Measurements from ENCODE around the gene FAM89B. TPM values are rescaled to one million over a fixed set of nuclear protein-coding genes. Genes with fewer than 3 reads are reported as not detected.
A peak's percentile ranks its signal among the peaks of the same experiment; 100 is the strongest.
"Not testable (repeated sequence)": the region's sequence is repeated elsewhere in the genome, so short reads cannot be mapped to it uniquely, and the experiment has no call there.

The FAM89B gene
- 10 to 100 TPM; 32.0 to 33.6 TPM for total RNA-seq

GRCh38 chr11:65572356-65573051, at the start of gene FAM89B:
Gene FAM89B, plus strand, starts transcription at chr11:65572538. Its CDS starts 132 bp downstream, at chr11:65572670.
- ChIA-PET CTCF (interaction anchor here (1.0 to 4.7 kb wide), 16 partner anchors 9 to 156 kb away, joined by 3 to 95 read pairs (median 8); partner anchors contain the start of genes PCNX3 and SCYL1), POLR2A (interaction anchor here (0.6 to 6.0 kb wide), 19 partner anchors 13 to 326 kb away, joined by 3 to 38 read pairs (median 4); partner anchors contain the start of genes MALAT1, MAP3K11, NEAT1 and PCNX3)
- Mint-ChIP-seq H3K4me3 (peak within 1 kb of the TSS; percentile 100), H3K27ac (peak within 1 kb of the TSS; percentile 99), H3K9me3 (ENCODE audit: insufficient read depth) (no peaks in the 10 kb centered on the region), H3K4me1 (ENCODE audit: low read depth) (peaks cover 61% of the 10 kb centered on the region), H3K27me3 (ENCODE audit: low read depth) (no peaks in the 10 kb centered on the region), H3K36me3 (ENCODE audit: low read depth) (peaks cover 31% of the 10 kb centered on the region)
- peak; percentile 95 for DNase-seq
- ATAC-seq: peak; percentile 13

GRCh38 chr11:65522718-65523630, 49.4 kb upstream of the FAM89B start:
- peak overlapping the region; percentile 66 for H3K4me3 Mint-ChIP-seq

GRCh38 chr11:65523631-65523968, 48.7 kb upstream of the FAM89B start:
- peaks cover 51% of the 10 kb centered on the region for H3K4me1 Mint-ChIP-seq (ENCODE audit: low read depth)
- H3K9me3 Mint-ChIP-seq (ENCODE audit: insufficient read depth); CTCF ChIA-PET; H3K27me3 Mint-ChIP-seq (ENCODE audit: low read depth); ATAC-seq; DNase-seq: not testable (repeated sequence)
- peak overlapping the region; percentile 89 for H3K27ac Mint-ChIP-seq
- POLR2A ChIA-PET: interaction anchor here (0.7 to 2.8 kb wide), 7 partner anchors 19 to 105 kb away, joined by 3 to 25 read pairs (median 4); partner anchors contain the start of gene FAM89B
- H3K4me3 Mint-ChIP-seq: peak overlapping the region; percentile 66
- peaks cover 17% of the 10 kb centered on the region for H3K36me3 Mint-ChIP-seq (ENCODE audit: low read depth)

More at GRCh38 chr11:65522718-65523630, 49.4 kb upstream of the FAM89B start:
- Mint-ChIP-seq H3K36me3 (ENCODE audit: low read depth) (peaks cover 17% of the 10 kb centered on the region), H3K4me1 (ENCODE audit: low read depth) (peaks cover 49% of the 10 kb centered on the region), H3K27ac (peak overlapping the region; percentile 89)
- CTCF ChIA-PET; ATAC-seq; H3K9me3 Mint-ChIP-seq (ENCODE audit: insufficient read depth); H3K27me3 Mint-ChIP-seq (ENCODE audit: low read depth): not testable (repeated sequence)
- DNase-seq: peak; percentile 46
- POLR2A ChIA-PET: interaction anchor here (0.7 to 1.1 kb wide), 2 partner anchors 21 to 50 kb away, joined by 3 read pairs; partner anchors contain the start of gene FAM89B

- POLR2A ChIA-PET: interaction anchor here (0.7 to 2.8 kb wide), 14 partner anchors 13 to 167 kb away, joined by 3 to 25 read pairs (median 4); partner anchors contain the start of genes FAM89B, MALAT1 and ZNRD2
- peak overlapping the region; percentile 66 for H3K4me3 Mint-ChIP-seq
- H3K27ac Mint-ChIP-seq: peak overlapping the region; percentile 89
- peaks cover 55% of the 10 kb centered on the region for H3K4me1 Mint-ChIP-seq (ENCODE audit: low read depth)
- H3K27me3 Mint-ChIP-seq (ENCODE audit: low read depth): no peaks in the 10 kb centered on the region
- ATAC-seq (peak; percentile 29), DNase-seq (no peak)
- no peaks in the 10 kb centered on the region for H3K9me3 Mint-ChIP-seq (ENCODE audit: insufficient read depth)
- peaks cover 21% of the 10 kb centered on the region for H3K36me3 Mint-ChIP-seq (ENCODE audit: low read depth)
- CTCF ChIA-PET: interaction anchor here (0.6 to 2.2 kb wide), 6 partner anchors 13 to 142 kb away, joined by 3 to 13 read pairs (median 6); no protein-coding TSS in a partner anchor
Measured at GRCh38 chr11:65524014-65524740, 48.2 kb upstream of the FAM89B start.

GRCh38 chr11:65524741-65525545, 47.4 kb upstream of the FAM89B start, which contains the start of gene SCYL1:
Gene SCYL1, plus strand, starts transcription at chr11:65525083. Its CDS starts 71 bp downstream, at chr11:65525154.
- Mint-ChIP-seq H3K4me1 (ENCODE audit: low read depth) (peaks cover 62% of the 10 kb centered on the region), H3K27ac (peak within 1 kb of the TSS; percentile 89), H3K9me3 (ENCODE audit: insufficient read depth) (no peaks in the 10 kb centered on the region), H3K4me3 (peak within 1 kb of the TSS; percentile 83), H3K36me3 (ENCODE audit: low read depth) (peaks cover 21% of the 10 kb centered on the region), H3K27me3 (ENCODE audit: low read depth) (no peaks in the 10 kb centered on the region)
- DNase-seq (peak; percentile 84), ATAC-seq (peak; percentile 79)
- ChIA-PET CTCF (interaction anchor here (0.6 to 2.2 kb wide), 7 partner anchors 14 to 143 kb away, joined by 3 to 13 read pairs (median 7); partner anchors contain the start of gene FAM89B), POLR2A (interaction anchor here (0.6 to 2.8 kb wide), 17 partner anchors 12 to 1926 kb away, joined by 3 to 25 read pairs (median 4); partner anchors contain the start of genes MALAT1 and ZNRD2)

- ChIA-PET CTCF (interaction anchor here (0.9 to 5.9 kb wide), 8 partner anchors 15 to 109 kb away, joined by 3 to 41 read pairs (median 7); partner anchors contain the start of gene FAM89B), POLR2A (interaction anchor here (0.6 to 2.8 kb wide), 15 partner anchors 11 to 1925 kb away, joined by 3 to 25 read pairs (median 4); partner anchors contain the start of gene MALAT1)
- peak; percentile 40 for DNase-seq
- Mint-ChIP-seq H3K27me3 (ENCODE audit: low read depth) (no peaks in the 10 kb centered on the region), H3K27ac (peak overlapping the region; percentile 85), H3K4me3 (peak overlapping the region; percentile 83), H3K4me1 (ENCODE audit: low read depth) (peaks cover 68% of the 10 kb centered on the region), H3K9me3 (ENCODE audit: insufficient read depth) (no peaks in the 10 kb centered on the region), H3K36me3 (ENCODE audit: low read depth) (peaks cover 28% of the 10 kb centered on the region)
- no peak for ATAC-seq
Measured at GRCh38 chr11:65525546-65526480, 46.5 kb upstream of the FAM89B start.

- DNase-seq (no peak), ATAC-seq (no peak)
- POLR2A ChIA-PET: interaction anchor here (0.6 to 2.8 kb wide), 3 partner anchors 10 to 162 kb away, joined by 4 to 25 read pairs (median 12); no protein-coding TSS in a partner anchor
- H3K9me3 Mint-ChIP-seq (ENCODE audit: insufficient read depth): no peaks in the 10 kb centered on the region
- CTCF ChIA-PET: interaction anchor here (0.6 to 5.9 kb wide), 5 partner anchors 14 to 89 kb away, joined by 3 to 41 read pairs (median 3); partner anchors contain the start of gene PCNX3
- peaks cover 70% of the 10 kb centered on the region for H3K4me1 Mint-ChIP-seq (ENCODE audit: low read depth)
- peak overlapping the region; percentile 83 for H3K4me3 Mint-ChIP-seq
- peaks cover 37% of the 10 kb centered on the region for H3K36me3 Mint-ChIP-seq (ENCODE audit: low read depth)
- H3K27me3 Mint-ChIP-seq (ENCODE audit: low read depth): no peaks in the 10 kb centered on the region
- no peak overlapping the region for H3K27ac Mint-ChIP-seq
Measured at GRCh38 chr11:65526744-65527143, 45.6 kb upstream of the FAM89B start.

GRCh38 chr11:65528819-65529350, 43.5 kb upstream of the FAM89B start:
- no peaks in the 10 kb centered on the region for H3K27me3 Mint-ChIP-seq (ENCODE audit: low read depth)
- H3K36me3 Mint-ChIP-seq (ENCODE audit: low read depth): peaks cover 45% of the 10 kb centered on the region
- H3K9me3 Mint-ChIP-seq (ENCODE audit: insufficient read depth): no peaks in the 10 kb centered on the region
- ATAC-seq (no peak), DNase-seq (no peak)
- peaks cover 51% of the 10 kb centered on the region for H3K4me1 Mint-ChIP-seq (ENCODE audit: low read depth)
- H3K27ac Mint-ChIP-seq: peak overlapping the region; percentile 77
- POLR2A ChIA-PET: interaction anchor here (0.6 to 1.5 kb wide), 4 partner anchors 8 to 30 kb away, joined by 3 to 6 read pairs (median 4); partner anchors contain the start of genes LTBP3 and MALAT1
- CTCF ChIA-PET: interaction anchor here (1.2 to 5.9 kb wide), 5 partner anchors 12 to 102 kb away, joined by 3 to 41 read pairs (median 4); partner anchors contain the start of gene ZNRD2
- no peak overlapping the region for H3K4me3 Mint-ChIP-seq
